IMR-90 (cell line): ENCODE data around the gene FSTL3.

Source experiments
- CEBPB ChIP-seq: IDR thresholded peaks from 2 replicates; pipeline ENCODE4 v1.6.1; 2012; ENCODE audit warnings: low read depth, low read length, improper control_type of control experiment
- CHD1 ChIP-seq: IDR thresholded peaks from 2 replicates; pipeline ENCODE4 v1.6.1; 2012; ENCODE audit warnings: low read depth, low read length, improper control_type of control experiment
- CTCF ChIP-seq: conservative IDR thresholded peaks from 2 replicates; pipeline ENCODE4 v1.5.1; 2012; ENCODE audit warnings: mild to moderate bottlenecking, low read depth, low read length, improper control_type of control experiment
- ELK1 ChIP-seq: fragments of 150-350 bp; IDR thresholded peaks from 2 replicates; pipeline ENCODE4 v1.6.1; 2016; ENCODE audit warnings: low read depth, mild to moderate bottlenecking, low read length, moderate library complexity, borderline replicate concordance
- FOS ChIP-seq: fragments of 150-350 bp; IDR thresholded peaks from 2 replicates; pipeline ENCODE4 v1.6.1; 2016; ENCODE audit warnings: low read depth, low read length
- MAFK ChIP-seq: IDR thresholded peaks from 2 replicates; pipeline ENCODE4 v1.6.1; 2012; ENCODE audit warnings: low read depth, low read length, improper control_type of control experiment
- MAZ ChIP-seq: IDR thresholded peaks from 2 replicates; pipeline ENCODE4 v1.6.1; 2012; ENCODE audit warnings: low read depth, mild to moderate bottlenecking, low read length, improper control_type of control experiment, moderate library complexity, borderline replicate concordance
- MXI1 ChIP-seq: IDR thresholded peaks from 2 replicates; pipeline ENCODE4 v1.6.1; 2012; ENCODE audit warnings: low read depth, mild to moderate bottlenecking, low read length, moderate library complexity, borderline replicate concordance
- POLR2A ChIP-seq: IDR thresholded peaks from 2 replicates; pipeline ENCODE4 v1.6.1; 2012; ENCODE audit warnings: mild to moderate bottlenecking, low read depth, low read length
- RAD21 ChIP-seq: IDR thresholded peaks from 2 replicates; pipeline ENCODE4 v1.6.1; 2012; ENCODE audit warnings: low read length, improper control_type of control experiment
- RCOR1 ChIP-seq: IDR thresholded peaks from 2 replicates; pipeline ENCODE4 v1.6.1; 2012; ENCODE audit warnings: mild to moderate bottlenecking, low read length, improper control_type of control experiment; ENCODE audit not compliant: insufficient replicate concordance
- RFX5 ChIP-seq: IDR thresholded peaks from 2 replicates; pipeline ENCODE4 v1.8.0; 2012; ENCODE audit warnings: low read depth, mild to moderate bottlenecking, low read length, moderate library complexity
- SMC3 ChIP-seq: fragments of 150-350 bp; IDR thresholded peaks from 2 replicates; pipeline ENCODE4 v1.6.1; 2016; ENCODE audit warnings: low read depth, mild to moderate bottlenecking, antibody characterized with exemption, low read length, moderate library complexity
- TF ChIP-seq, protein P1 (sequence below): fragments of 150-350 bp; IDR thresholded peaks from 2 replicates; pipeline ENCODE4 v1.6.1; 2017; ENCODE audit warnings: mild to moderate bottlenecking, antibody characterized with exemption, low read length, low read depth

DNA sequence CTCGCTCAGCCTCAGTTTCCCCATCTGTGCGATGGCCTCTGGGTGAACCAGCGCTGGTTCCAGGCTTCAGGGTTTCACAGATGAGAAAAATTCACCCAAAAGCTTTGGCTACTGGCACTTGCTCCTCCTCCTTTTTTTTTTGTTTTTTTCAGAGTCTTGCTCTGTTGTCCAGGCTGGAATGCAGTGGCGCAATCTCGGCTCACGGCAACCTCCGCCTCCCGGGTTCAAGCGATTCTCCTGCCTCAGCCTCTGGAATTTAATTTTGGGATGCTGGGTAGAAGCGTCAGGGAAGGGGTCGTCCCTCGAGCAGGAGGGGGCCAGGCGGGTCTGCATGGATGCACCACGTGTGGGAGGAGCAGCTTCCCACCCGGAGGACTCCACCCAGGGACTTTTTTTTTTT lies 12.0 kb downstream of the FSTL3 start:
- TF ChIP-seq CTCF (no peak), POLR2A (no peak), MXI1 (no peak), MAZ (no peak), RCOR1 (no peak), ELK1 (no peak), CEBPB (peak; percentile 79), RFX5 (no peak), MAFK (no peak), RAD21 (no peak), FOS (no peak), SMC3 (no peak), CHD1 (no peak)
- TF ChIP-seq, protein P1, sequence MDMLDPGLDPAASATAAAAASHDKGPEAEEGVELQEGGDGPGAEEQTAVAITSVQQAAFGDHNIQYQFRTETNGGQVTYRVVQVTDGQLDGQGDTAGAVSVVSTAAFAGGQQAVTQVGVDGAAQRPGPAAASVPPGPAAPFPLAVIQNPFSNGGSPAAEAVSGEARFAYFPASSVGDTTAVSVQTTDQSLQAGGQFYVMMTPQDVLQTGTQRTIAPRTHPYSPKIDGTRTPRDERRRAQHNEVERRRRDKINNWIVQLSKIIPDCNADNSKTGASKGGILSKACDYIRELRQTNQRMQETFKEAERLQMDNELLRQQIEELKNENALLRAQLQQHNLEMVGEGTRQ, result no peak
